Measurements from ENCODE around the gene GPR139.

Gene GPR139

DNA sequence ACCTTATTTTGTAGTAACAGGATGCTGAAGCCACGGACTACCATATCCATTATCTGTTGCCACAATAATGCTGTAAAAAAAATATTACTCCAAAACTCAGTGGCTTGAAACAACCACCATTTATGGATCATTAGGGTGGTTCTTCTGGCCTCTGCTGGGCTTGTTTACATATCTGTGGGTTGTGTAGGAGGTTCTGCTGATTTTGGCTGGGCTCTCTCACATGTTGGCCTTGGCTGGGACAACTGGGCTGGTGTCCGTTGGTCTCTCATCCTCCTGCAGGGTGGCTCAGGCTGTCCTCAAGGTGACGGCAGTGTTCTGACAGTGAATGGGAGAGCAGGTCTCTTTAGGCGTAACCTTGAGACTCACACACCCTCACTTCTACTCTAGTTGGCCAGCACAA is 76.0 kb downstream of the GPR139 start:
- H3K9me2 ChIP-seq (replicated peaks; ENCODE audit: control insufficient read depth, low read length) = no peaks in the 10 kb centered on the region
- no peaks in the 10 kb centered on the region for H3K79me2 ChIP-seq (ENCODE audit: control insufficient read depth, low read length)
- no peaks in the 10 kb centered on the region for H4K20me1 ChIP-seq (ENCODE audit: control insufficient read depth, insufficient read depth, low read depth, low read length)
- no peaks in the 10 kb centered on the region for H3K27me3 ChIP-seq (ENCODE audit: control insufficient read depth, low read length)
- no peak overlapping the region for H3K4me3 ChIP-seq (ENCODE audit: low read length)
- H3F3A ChIP-seq (ENCODE audit: control insufficient read depth, insufficient read depth) = no peaks in the 10 kb centered on the region
- no peaks in the 10 kb centered on the region for H3K36me3 ChIP-seq (ENCODE audit: control insufficient read depth, low read length)
- H3K27ac ChIP-seq (ENCODE audit: low read depth, low read length) = no peak overlapping the region
- no peak overlapping the region for H3K4me2 ChIP-seq (ENCODE audit: low read length)
- no peaks in the 10 kb centered on the region for H3K9me3 ChIP-seq (ENCODE audit: control insufficient read depth, insufficient read depth, low read length)
- H3K4me1 ChIP-seq (ENCODE audit: control insufficient read depth, low read length) = no peaks in the 10 kb centered on the region
- TF ChIP-seq, protein P1, sequence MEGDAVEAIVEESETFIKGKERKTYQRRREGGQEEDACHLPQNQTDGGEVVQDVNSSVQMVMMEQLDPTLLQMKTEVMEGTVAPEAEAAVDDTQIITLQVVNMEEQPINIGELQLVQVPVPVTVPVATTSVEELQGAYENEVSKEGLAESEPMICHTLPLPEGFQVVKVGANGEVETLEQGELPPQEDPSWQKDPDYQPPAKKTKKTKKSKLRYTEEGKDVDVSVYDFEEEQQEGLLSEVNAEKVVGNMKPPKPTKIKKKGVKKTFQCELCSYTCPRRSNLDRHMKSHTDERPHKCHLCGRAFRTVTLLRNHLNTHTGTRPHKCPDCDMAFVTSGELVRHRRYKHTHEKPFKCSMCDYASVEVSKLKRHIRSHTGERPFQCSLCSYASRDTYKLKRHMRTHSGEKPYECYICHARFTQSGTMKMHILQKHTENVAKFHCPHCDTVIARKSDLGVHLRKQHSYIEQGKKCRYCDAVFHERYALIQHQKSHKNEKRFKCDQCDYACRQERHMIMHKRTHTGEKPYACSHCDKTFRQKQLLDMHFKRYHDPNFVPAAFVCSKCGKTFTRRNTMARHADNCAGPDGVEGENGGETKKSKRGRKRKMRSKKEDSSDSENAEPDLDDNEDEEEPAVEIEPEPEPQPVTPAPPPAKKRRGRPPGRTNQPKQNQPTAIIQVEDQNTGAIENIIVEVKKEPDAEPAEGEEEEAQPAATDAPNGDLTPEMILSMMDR (IDR thresholded peaks at IDR 0.05; ENCODE audit: low read depth, low read length, poor library complexity, severe bottlenecking) = no peak
- TF ChIP-seq EZH2phosphoT487 (IDR thresholded peaks at IDR 0.05; ENCODE audit: borderline replicate concordance, low read length) = no peak

DNA sequence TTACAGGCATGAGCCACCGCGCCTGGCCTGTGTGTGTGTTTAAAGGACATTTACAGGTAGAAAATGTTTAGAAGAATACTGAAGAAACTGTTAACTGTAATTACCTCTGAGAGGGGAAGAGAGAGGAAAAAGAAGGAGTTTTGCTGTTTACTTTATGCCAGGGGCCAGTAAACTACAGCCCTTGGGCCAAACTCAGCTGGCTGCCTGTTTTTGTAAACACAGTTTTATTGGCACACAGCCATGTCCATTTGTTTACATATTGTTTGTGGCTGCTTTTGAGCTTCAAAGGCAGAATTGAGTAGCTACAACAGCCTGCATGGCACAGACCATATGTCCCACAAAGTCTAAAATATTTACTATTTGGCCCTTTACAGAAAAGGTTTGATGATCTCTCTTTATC is 76.4 kb downstream of the GPR139 start:
- Histone ChIP-seq H4K20me1 (ENCODE audit: control insufficient read depth, insufficient read depth, low read depth, low read length) (no peaks in the 10 kb centered on the region), H3K27me3 (ENCODE audit: control insufficient read depth, low read length) (no peaks in the 10 kb centered on the region), H3K4me2 (ENCODE audit: low read length) (no peak overlapping the region), H3K27ac (ENCODE audit: low read depth, low read length) (no peak overlapping the region), H3K79me2 (ENCODE audit: control insufficient read depth, low read length) (no peaks in the 10 kb centered on the region), H3F3A (ENCODE audit: control insufficient read depth, insufficient read depth) (no peaks in the 10 kb centered on the region), H3K9me3 (ENCODE audit: control insufficient read depth, insufficient read depth, low read length) (no peaks in the 10 kb centered on the region), H3K36me3 (ENCODE audit: control insufficient read depth, low read length) (no peaks in the 10 kb centered on the region), H3K9me2 (replicated peaks; ENCODE audit: control insufficient read depth, low read length) (no peaks in the 10 kb centered on the region), H3K4me3 (ENCODE audit: low read length) (no peak overlapping the region), H3K4me1 (ENCODE audit: control insufficient read depth, low read length) (no peaks in the 10 kb centered on the region)
- TF ChIP-seq EZH2phosphoT487 (IDR thresholded peaks at IDR 0.05; ENCODE audit: borderline replicate concordance, low read length) = no peak
- TF ChIP-seq, protein P1 (IDR thresholded peaks at IDR 0.05; ENCODE audit: low read depth, low read length, poor library complexity, severe bottlenecking) = no peak

DNA sequence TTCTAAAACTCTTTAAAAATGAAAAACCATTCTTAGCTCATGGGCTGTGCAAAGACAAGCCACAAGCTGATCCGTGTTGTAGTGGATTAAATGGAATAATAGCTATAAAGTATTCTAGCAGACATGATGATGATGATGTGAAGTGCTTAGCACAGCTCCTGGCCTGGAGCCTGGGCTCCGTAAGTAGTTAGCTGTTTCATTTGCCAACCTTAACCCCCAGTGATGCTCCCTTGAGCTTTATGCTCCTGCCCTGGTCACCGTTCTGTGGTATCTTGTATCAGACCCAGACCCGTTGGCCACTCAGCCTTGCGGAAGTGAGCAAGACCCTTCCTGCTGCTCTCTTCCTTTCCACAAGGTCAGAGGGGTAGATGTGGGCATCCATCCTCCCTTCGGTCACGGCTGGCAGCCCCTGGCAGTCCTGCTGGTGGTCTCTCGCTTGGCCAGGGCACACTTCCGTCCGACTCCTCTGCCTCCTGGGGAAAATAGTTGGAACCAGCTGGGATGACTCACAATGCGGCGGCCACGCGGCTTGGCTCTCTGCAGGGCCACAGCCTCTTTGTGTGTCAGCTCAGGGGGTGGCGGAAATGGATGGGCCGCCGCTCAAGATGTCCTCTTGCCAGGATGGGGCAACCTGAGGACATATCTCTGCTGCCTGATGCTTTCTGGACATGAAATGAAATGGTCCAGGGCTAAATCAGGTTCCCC is 79.1 kb downstream of the GPR139 start:
- no peak overlapping the region for H3K4me3 ChIP-seq (ENCODE audit: low read length)
- no peaks in the 10 kb centered on the region for H3K4me1 ChIP-seq (ENCODE audit: control insufficient read depth, low read length)
- no peaks in the 10 kb centered on the region for H3K9me2 ChIP-seq (replicated peaks; ENCODE audit: control insufficient read depth, low read length)
- H3K79me2 ChIP-seq (ENCODE audit: control insufficient read depth, low read length) = no peaks in the 10 kb centered on the region
- no peaks in the 10 kb centered on the region for H3K27me3 ChIP-seq (ENCODE audit: control insufficient read depth, low read length)
- TF ChIP-seq, protein P1 (IDR thresholded peaks at IDR 0.05; ENCODE audit: low read depth, low read length, poor library complexity, severe bottlenecking) = no peak
- no peak for TF ChIP-seq EZH2phosphoT487 (IDR thresholded peaks at IDR 0.05; ENCODE audit: borderline replicate concordance, low read length)
- no peaks in the 10 kb centered on the region for H3F3A ChIP-seq (ENCODE audit: control insufficient read depth, insufficient read depth)
- no peak overlapping the region for H3K4me2 ChIP-seq (ENCODE audit: low read length)
- H3K27ac ChIP-seq (ENCODE audit: low read depth, low read length) = no peak overlapping the region
- no peaks in the 10 kb centered on the region for H3K9me3 ChIP-seq (ENCODE audit: control insufficient read depth, insufficient read depth, low read length)
- no peaks in the 10 kb centered on the region for H3K36me3 ChIP-seq (ENCODE audit: control insufficient read depth, low read length)
- no peaks in the 10 kb centered on the region for H4K20me1 ChIP-seq (ENCODE audit: control insufficient read depth, insufficient read depth, low read depth, low read length)
